Ovary (tissue), 1 donor: ENCODE data around the gene SPACA7.

Experiments
- EP300 ChIP-seq: sonication (generic); formaldehyde crosslinking; IDR thresholded peaks from one replicate; pipeline ENCODE4 v1.6.1; 2017; ENCODE audit warnings: antibody characterized with exemption
- POLR2A ChIP-seq: fragments of 450-650 bp; IDR thresholded peaks from one replicate; pipeline ENCODE4 v1.6.1; 2017; ENCODE audit warnings: antibody characterized with exemption, mild to moderate bottlenecking, moderate library complexity

DNA sequence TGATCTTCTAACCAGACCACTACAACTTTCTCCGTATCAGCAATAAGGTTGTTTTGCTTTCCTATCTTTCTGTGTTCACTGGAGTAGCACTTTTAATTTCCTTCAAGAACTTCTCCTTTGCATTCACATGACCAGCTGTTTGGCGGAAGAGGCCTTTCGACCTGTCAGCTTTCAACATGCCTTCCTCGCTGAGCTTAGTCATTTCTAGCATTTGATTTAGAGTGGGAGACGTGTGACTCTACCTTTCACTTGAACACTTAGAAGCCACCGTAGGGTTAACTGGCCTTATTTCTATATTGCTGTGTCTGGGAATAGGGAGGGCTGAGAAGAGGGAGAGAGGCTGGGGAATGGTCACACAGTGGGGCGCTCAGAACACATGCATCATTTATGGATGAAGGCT, 107.1 kb downstream of the SPACA7 start:
- TF ChIP-seq POLR2A (no peak), EP300 (no peak)
